ENCODE data around the gene SERPINA5.
"Not testable (repeated sequence)": the region's sequence is repeated elsewhere in the genome, so short reads cannot be mapped to it uniquely, and the experiment has no call there.

Gene SERPINA5

GRCh38 chr14:94573475-94574277 is 7.5 kb upstream of the SERPINA5 start:
- no peak for DNase-seq (ENCODE audit: low spot score)

- DNase-seq (ENCODE audit: low spot score) = no peak
Measured at GRCh38 chr14:94574336-94574735, 6.9 kb upstream of the SERPINA5 start.

- DNase-seq (ENCODE audit: low spot score) = no peak
Measured at GRCh38 chr14:94575730-94576585, 5.3 kb upstream of the SERPINA5 start.

GRCh38 chr14:94577472-94577871 is 3.8 kb upstream of the SERPINA5 start:
- not testable (repeated sequence) for DNase-seq (ENCODE audit: low spot score)

GRCh38 chr14:94578712-94579111 is 2.5 kb upstream of the SERPINA5 start:
- DNase-seq (ENCODE audit: low spot score) = no peak

- no peak for DNase-seq (ENCODE audit: low spot score)
Measured at GRCh38 chr14:94582199-94582750, 1.0 kb downstream of the SERPINA5 start.

- DNase-seq (ENCODE audit: low spot score) = no peak
Measured at GRCh38 chr14:94582851-94583250, 1.6 kb downstream of the SERPINA5 start.

- DNase-seq (ENCODE audit: low spot score) = no peak
Measured at GRCh38 chr14:94583557-94583956, 2.3 kb downstream of the SERPINA5 start.

GRCh38 chr14:94584591-94585280 is 3.5 kb downstream of the SERPINA5 start:
- DNase-seq (ENCODE audit: low spot score) = no peak

- no peak for DNase-seq (ENCODE audit: low spot score)
Measured at GRCh38 chr14:94586635-94587034, 5.4 kb downstream of the SERPINA5 start.

- DNase-seq (ENCODE audit: low spot score) = no peak
Measured at GRCh38 chr14:94588311-94588710, 7.1 kb downstream of the SERPINA5 start.

GRCh38 chr14:94591073-94591472 is 9.8 kb downstream of the SERPINA5 start:
- DNase-seq (ENCODE audit: low spot score) = no peak

GRCh38 chr14:94591871-94592270 is 10.6 kb downstream of the SERPINA5 start:
- DNase-seq (ENCODE audit: low spot score) = no peak

GRCh38 chr14:94592457-94592856 is 11.2 kb downstream of the SERPINA5 start:
- DNase-seq (ENCODE audit: low spot score) = no peak

- no peak for DNase-seq (ENCODE audit: low spot score)
Measured at GRCh38 chr14:94593376-94593748, 12.1 kb downstream of the SERPINA5 start.

- no peak for DNase-seq (ENCODE audit: low spot score)
Measured at GRCh38 chr14:94593749-94594431, 12.7 kb downstream of the SERPINA5 start.

- DNase-seq (ENCODE audit: low spot score) = no peak
Measured at GRCh38 chr14:94594441-94594840, 13.2 kb downstream of the SERPINA5 start.

- no peak for DNase-seq (ENCODE audit: low spot score)
Measured at GRCh38 chr14:94595912-94596311, 14.7 kb downstream of the SERPINA5 start.

- no peak for DNase-seq (ENCODE audit: low spot score)
Measured at GRCh38 chr14:94596361-94596760, 15.1 kb downstream of the SERPINA5 start.

- DNase-seq (ENCODE audit: low spot score) = no peak
Measured at GRCh38 chr14:94597788-94598187, 16.6 kb downstream of the SERPINA5 start.

GRCh38 chr14:94598506-94598815 is 17.2 kb downstream of the SERPINA5 start:
- DNase-seq (ENCODE audit: low spot score) = no peak
